Measurements from ENCODE around the gene FASTKD2. TPM values are rescaled to one million over a fixed set of nuclear protein-coding genes. Genes with fewer than 3 reads are reported as not detected.

The FASTKD2 gene
- total and polyA plus RNA-seq, 3 experiments from 2014 or later: 24.9 to 39.7 (median 37.5) TPM

DNA sequence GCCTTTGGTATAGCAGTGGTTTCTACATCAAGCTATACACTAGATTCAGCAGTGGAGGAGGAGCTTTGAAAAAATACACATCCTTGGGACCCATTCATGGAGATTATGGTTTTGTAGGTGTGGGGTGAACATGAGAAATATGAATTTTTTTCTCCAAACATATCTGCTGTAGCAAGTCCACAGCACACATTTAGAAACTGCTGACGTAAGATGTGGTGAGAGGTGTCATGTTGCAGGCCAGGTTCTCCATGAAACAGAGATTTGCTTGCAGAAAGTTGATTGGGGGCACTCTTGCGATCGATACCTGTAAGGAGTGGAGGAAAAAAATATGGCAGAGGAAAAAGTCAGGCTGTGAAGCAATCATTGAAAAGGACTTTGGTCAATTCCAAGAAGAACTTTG, 67.9 kb downstream of the FASTKD2 start:
- Mint-ChIP-seq H3K9me3 (peaks cover 0 to 3% (median 0%) of the 10 kb centered on the region in 5 donors), H3K27ac (no peak overlapping the region), H3K36me3 (peaks cover 0 to 4% (median 0%) of the 10 kb centered on the region in 3 donors), H3K4me3 (no peak overlapping the region), H3K27me3 (no peaks in the 10 kb centered on the region), H3K4me1 (no peaks in the 10 kb centered on the region)
- Histone ChIP-seq H3K4me1 (ENCODE audit: insufficient read depth, low read length) (no peaks in the 10 kb centered on the region), H3K4me3 (ENCODE audit: low read length) (no peak overlapping the region), H3K27ac (ENCODE audit: low read depth, low read length) (no peak overlapping the region), H3K36me3 (ENCODE audit: insufficient read depth, low read length) (no peaks in the 10 kb centered on the region), H3K27me3 (ENCODE audit: insufficient read depth, low read length, poor library complexity, severe bottlenecking) (no peaks in the 10 kb centered on the region), H3K9me3 (ENCODE audit: low read length) (no peaks in the 10 kb centered on the region)
- CTCF ChIA-PET: no interaction called here
- POLR2A ChIA-PET: no interaction called here
- no peak for DNase-seq

DNA sequence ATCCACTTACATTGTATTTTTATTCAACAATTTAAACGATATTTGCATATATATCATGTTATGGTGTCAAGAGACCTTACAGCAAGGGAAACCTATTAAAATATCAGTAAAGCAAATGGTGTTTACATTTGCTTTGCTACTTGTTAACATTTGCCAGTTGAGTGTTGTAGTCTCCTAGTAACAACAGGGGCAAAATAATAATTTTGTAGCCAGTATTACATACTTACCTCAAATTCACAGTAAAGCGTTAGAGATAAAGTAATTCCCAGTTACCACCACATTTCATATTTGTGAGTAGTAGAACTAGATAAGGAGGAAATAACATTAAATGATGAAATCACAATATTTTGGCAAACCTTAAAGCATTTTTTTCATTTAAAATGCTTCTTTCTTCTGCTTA, 71.3 kb downstream of the FASTKD2 start:
- ChIA-PET CTCF (no interaction called here), POLR2A (no interaction called here)
- Histone ChIP-seq H3K9me3 (ENCODE audit: low read length) (no peaks in the 10 kb centered on the region), H3K4me3 (ENCODE audit: low read length) (no peak overlapping the region), H3K27me3 (ENCODE audit: insufficient read depth, low read length, poor library complexity, severe bottlenecking) (no peaks in the 10 kb centered on the region), H3K27ac (ENCODE audit: low read depth, low read length) (no peak overlapping the region), H3K4me1 (ENCODE audit: insufficient read depth, low read length) (no peaks in the 10 kb centered on the region), H3K36me3 (ENCODE audit: insufficient read depth, low read length) (no peaks in the 10 kb centered on the region)
- Mint-ChIP-seq H3K4me3 (no peak overlapping the region), H3K4me1 (no peaks in the 10 kb centered on the region), H3K27me3 (peaks cover 2 to 5% of the 10 kb centered on the region in 2 donors), H3K9me3 (peaks cover 0 to 3% (median 0%) of the 10 kb centered on the region in 5 donors), H3K27ac (no peak overlapping the region), H3K36me3 (peaks cover 0 to 4% (median 0%) of the 10 kb centered on the region in 3 donors)
- DNase-seq: no peak

DNA sequence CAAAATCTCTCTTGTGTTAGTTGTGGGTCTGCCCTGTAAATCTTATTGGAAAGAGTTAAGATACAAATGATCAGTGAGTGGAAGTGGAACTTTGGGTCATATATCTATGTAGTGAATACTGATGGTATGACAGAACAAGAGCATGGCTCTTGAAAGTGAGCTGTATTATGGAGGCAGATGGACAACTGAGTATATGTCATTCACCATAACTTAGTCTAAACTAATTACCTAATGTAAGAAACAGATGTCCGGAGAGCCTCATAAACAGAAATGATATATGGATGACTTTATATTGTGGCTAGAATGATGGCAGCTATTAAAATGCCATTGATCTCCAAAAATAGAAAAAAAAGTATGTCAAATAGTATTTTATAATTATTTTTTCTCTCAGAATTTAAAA, 72.4 kb downstream of the FASTKD2 start:
- ChIA-PET POLR2A (no interaction called here), CTCF (no interaction called here)
- DNase-seq: no peak
- peaks cover 0 to 3% (median 0%) of the 10 kb centered on the region in 5 donors for H3K9me3 Mint-ChIP-seq
- no peak overlapping the region for H3K27ac Mint-ChIP-seq
- no peaks in the 10 kb centered on the region for H3K27me3 ChIP-seq (ENCODE audit: insufficient read depth, low read length, poor library complexity, severe bottlenecking)
- H3K9me3 ChIP-seq (ENCODE audit: low read length): no peaks in the 10 kb centered on the region
- no peak overlapping the region for H3K27ac ChIP-seq (ENCODE audit: low read depth, low read length)
- H3K36me3 Mint-ChIP-seq: peaks cover 0 to 4% (median 0%) of the 10 kb centered on the region in 3 donors
- peaks cover 2 to 5% of the 10 kb centered on the region in 2 donors for H3K27me3 Mint-ChIP-seq
- no peaks in the 10 kb centered on the region for H3K4me1 Mint-ChIP-seq
- no peak overlapping the region for H3K4me3 ChIP-seq (ENCODE audit: low read length)
- no peaks in the 10 kb centered on the region for H3K4me1 ChIP-seq (ENCODE audit: insufficient read depth, low read length)
- no peaks in the 10 kb centered on the region for H3K36me3 ChIP-seq (ENCODE audit: insufficient read depth, low read length)
- H3K4me3 Mint-ChIP-seq: no peak overlapping the region

DNA sequence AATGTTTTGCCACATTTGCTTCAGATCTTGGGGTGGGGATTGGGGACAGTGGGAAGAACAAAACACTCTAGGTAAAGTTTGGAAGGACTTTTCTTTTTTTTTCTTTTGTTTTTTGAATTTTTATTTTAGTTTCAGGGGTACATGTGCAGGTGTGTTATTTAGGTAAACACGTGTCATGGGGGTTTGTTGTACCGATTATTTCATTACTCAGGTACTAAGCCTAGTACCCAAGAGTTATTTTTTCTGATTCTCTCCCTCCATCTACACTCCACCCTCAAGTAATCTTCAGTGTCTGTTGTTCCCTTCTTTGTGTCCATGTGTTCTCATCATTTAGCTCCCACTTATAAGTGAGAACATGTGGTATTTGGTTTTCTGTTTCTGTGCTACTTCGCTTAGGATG, 73.3 kb downstream of the FASTKD2 start:
- Mint-ChIP-seq H3K27me3 (peaks cover 2 to 5% of the 10 kb centered on the region in 2 donors), H3K27ac (no peak overlapping the region), H3K9me3 (peaks cover 0 to under 1% (median 0%) of the 10 kb centered on the region in 5 donors), H3K4me3 (no peak overlapping the region), H3K4me1 (no peaks in the 10 kb centered on the region), H3K36me3 (peaks cover 0 to 4% (median 0%) of the 10 kb centered on the region in 3 donors)
- no peaks in the 10 kb centered on the region for H3K27me3 ChIP-seq (ENCODE audit: insufficient read depth, low read length, poor library complexity, severe bottlenecking)
- no peaks in the 10 kb centered on the region for H3K9me3 ChIP-seq (ENCODE audit: low read length)
- no peak for DNase-seq
- no peak overlapping the region for H3K27ac ChIP-seq (ENCODE audit: low read depth, low read length)
- H3K36me3 ChIP-seq (ENCODE audit: insufficient read depth, low read length): no peaks in the 10 kb centered on the region
- CTCF ChIA-PET: no interaction called here
- H3K4me3 ChIP-seq (ENCODE audit: low read length): no peak overlapping the region
- no peaks in the 10 kb centered on the region for H3K4me1 ChIP-seq (ENCODE audit: insufficient read depth, low read length)
- POLR2A ChIA-PET: no interaction called here

DNA sequence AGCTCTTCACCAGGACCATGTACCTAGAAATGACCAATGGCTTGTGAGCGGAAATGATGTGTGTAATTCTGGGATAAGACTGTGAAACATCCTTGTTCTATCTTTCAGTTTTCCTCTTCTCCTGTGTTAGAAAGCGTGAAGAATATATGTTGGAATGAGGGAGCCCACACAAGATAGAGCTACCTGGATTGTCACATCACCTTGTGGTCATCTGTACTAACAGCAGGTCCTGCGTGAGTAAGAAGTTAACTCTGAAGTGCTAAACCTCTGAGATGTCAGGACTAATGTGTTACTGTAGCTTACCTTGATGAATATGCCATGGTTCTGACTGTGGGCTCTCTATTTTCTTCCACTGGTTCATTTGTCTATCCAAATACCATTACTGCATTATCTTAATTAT, 75.6 kb downstream of the FASTKD2 start:
- Mint-ChIP-seq H3K27me3 (peaks cover 2 to 5% of the 10 kb centered on the region in 2 donors), H3K9me3 (no peaks in the 10 kb centered on the region), H3K36me3 (no peaks in the 10 kb centered on the region), H3K27ac (no peak overlapping the region), H3K4me3 (no peak overlapping the region), H3K4me1 (no peaks in the 10 kb centered on the region)
- ChIA-PET POLR2A (no interaction called here), CTCF (interaction anchor here (0.7 kb wide), 1 partner anchor 9 kb away, joined by 3 read pairs; no protein-coding TSS in a partner anchor)
- H3K4me1 ChIP-seq (ENCODE audit: insufficient read depth, low read length): no peaks in the 10 kb centered on the region
- H3K27me3 ChIP-seq (ENCODE audit: insufficient read depth, low read length, poor library complexity, severe bottlenecking): no peaks in the 10 kb centered on the region
- no peaks in the 10 kb centered on the region for H3K9me3 ChIP-seq (ENCODE audit: low read length)
- H3K27ac ChIP-seq (ENCODE audit: low read depth, low read length): no peak overlapping the region
- DNase-seq: no peak
- no peaks in the 10 kb centered on the region for H3K36me3 ChIP-seq (ENCODE audit: insufficient read depth, low read length)
- H3K4me3 ChIP-seq (ENCODE audit: low read length): no peak overlapping the region

Other genes starting within 250 kb of the FASTKD2 start
- not detected for gene FAM237A, start 123.1 kb upstream of the FASTKD2 start, total RNA-seq
- not detected for gene FAM237A, start 123.1 kb upstream of the FASTKD2 start, polyA plus RNA-seq
- not detected for gene DYTN, start 47.2 kb upstream of the FASTKD2 start, total RNA-seq
- gene DYTN, start 47.2 kb upstream of the FASTKD2 start, polyA plus RNA-seq: not detected
- gene MDH1B, start 278 bp upstream of the FASTKD2 start, total RNA-seq: 1 to 10 TPM in 1 of 2 experiments, under 1 TPM in 1; 0.81 to 1.2 TPM
- 0.15 TPM for gene MDH1B, start 278 bp upstream of the FASTKD2 start, polyA plus RNA-seq
- gene CPO, start 173.9 kb downstream of the FASTKD2 start, total RNA-seq: under 1 TPM in 1 of 2 experiments, not detected in 1; 0.20 TPM
- not detected for gene CPO, start 173.9 kb downstream of the FASTKD2 start, polyA plus RNA-seq

Measured in CD8-positive, alpha-beta memory T cell (primary cell).